ENCODE results near the gene OR8G1. TPM values are rescaled to one million over a fixed set of nuclear protein-coding genes. Genes with fewer than 3 reads are reported as not detected.
"Not testable (repeated sequence)": the region's sequence is repeated elsewhere in the genome, so short reads cannot be mapped to it uniquely, and the experiment has no call there.

OR8G1 gene
- polyA plus RNA-seq, 1 donor (not counting 4 experiments of a cell fraction or from before 2014, with no cell fraction given) = not detected

- H3K36me3 ChIP-seq (ENCODE audit: control insufficient read depth in 2 of 2, extremely low read depth in 1 of 2, insufficient read depth in 2 of 2, low read length in 2 of 2); H2AFZ ChIP-seq (ENCODE audit: control insufficient read depth, low read length); H3K27me3 ChIP-seq (ENCODE audit: control insufficient read depth, extremely low read depth, insufficient read depth, low read length); H3K9me1 ChIP-seq (ENCODE audit: control insufficient read depth, extremely low read depth, insufficient read depth, low read length); H3K9me3 ChIP-seq (ENCODE audit: control insufficient read depth, low read depth, low read length); FAIRE-seq; H3K9ac ChIP-seq (ENCODE audit: control insufficient read depth, extremely low read depth, insufficient read depth, low read length); H3K4me3 ChIP-seq (ENCODE audit: control insufficient read depth in 2 of 3, extremely low read depth in 1 of 3, insufficient read depth in 2 of 3, low read depth in 1 of 3, low read length in 3 of 3); dilution Hi-C loops (cut with MboI; ENCODE audit: extremely low pct_ligation_motif_present, low sequenced_read_pairs); H3K4me2 ChIP-seq (ENCODE audit: control insufficient read depth, extremely low read depth, insufficient read depth, low read depth, low read length); DNase-seq (ENCODE audit: low read depth, low spot score); H3K4me1 ChIP-seq (ENCODE audit: control insufficient read depth, extremely low read depth, insufficient read depth, low read length); H4K20me1 ChIP-seq (ENCODE audit: control insufficient read depth, extremely low read depth, insufficient read depth, low read length); H3K79me2 ChIP-seq (ENCODE audit: control insufficient read depth, insufficient read depth, low read length); H3K27ac ChIP-seq (ENCODE audit: control insufficient read depth, insufficient read depth, low read length): not testable (repeated sequence)
These were observed 30.0 kb downstream of the OR8G1 start for GRCh38 chr11:124270886-124271285.

- H3K4me2 ChIP-seq (ENCODE audit: control insufficient read depth, extremely low read depth, insufficient read depth, low read depth, low read length) = no peak overlapping the region
- no peak overlapping the region for H2AFZ ChIP-seq (ENCODE audit: control insufficient read depth, low read length)
- TF ChIP-seq EZH2 (IDR thresholded peaks at IDR 0.05; ENCODE audit: low read length) (no peak), CTCF (optimal IDR thresholded peaks at IDR 0.05 in 1 of 3, IDR thresholded peaks at IDR 0.05 in 1 of 3, conservative IDR thresholded peaks at IDR 0.05 in 1 of 3; ENCODE audit: extremely low read depth in 1 of 3, insufficient read depth in 2 of 3, low read length in 3 of 3) (no peak)
- no peak overlapping the region for H3K9ac ChIP-seq (ENCODE audit: control insufficient read depth, extremely low read depth, insufficient read depth, low read length)
- H3K9me1 ChIP-seq (ENCODE audit: control insufficient read depth, extremely low read depth, insufficient read depth, low read length) = no peaks in the 10 kb centered on the region
- H3K36me3 ChIP-seq (ENCODE audit: control insufficient read depth in 2 of 2, extremely low read depth in 1 of 2, insufficient read depth in 2 of 2, low read length in 2 of 2) = no peaks in the 10 kb centered on the region
- H4K20me1 ChIP-seq (ENCODE audit: control insufficient read depth, extremely low read depth, insufficient read depth, low read length) = no peaks in the 10 kb centered on the region
- H3K27ac ChIP-seq (ENCODE audit: control insufficient read depth, insufficient read depth, low read length) = no peak overlapping the region
- dilution Hi-C loops (cut with MboI; ENCODE audit: extremely low pct_ligation_motif_present, low sequenced_read_pairs) = no loop called here
- H3K4me3 ChIP-seq (ENCODE audit: control insufficient read depth in 2 of 3, extremely low read depth in 1 of 3, insufficient read depth in 2 of 3, low read depth in 1 of 3, low read length in 3 of 3) = no peak overlapping the region
- H3K9me3 ChIP-seq (ENCODE audit: control insufficient read depth, low read depth, low read length) = no peaks in the 10 kb centered on the region
- H3K79me2 ChIP-seq (ENCODE audit: control insufficient read depth, insufficient read depth, low read length) = no peaks in the 10 kb centered on the region
- FAIRE-seq (no peak), DNase-seq (ENCODE audit: low read depth, low spot score) (no peak)
- H3K4me1 ChIP-seq (ENCODE audit: control insufficient read depth, extremely low read depth, insufficient read depth, low read length) = no peaks in the 10 kb centered on the region
- no peaks in the 10 kb centered on the region for H3K27me3 ChIP-seq (ENCODE audit: control insufficient read depth, extremely low read depth, insufficient read depth, low read length)
These were observed 33.1 kb downstream of the OR8G1 start for GRCh38 chr11:124274000-124274399.

- dilution Hi-C loops (cut with MboI; ENCODE audit: extremely low pct_ligation_motif_present, low sequenced_read_pairs) = no loop called here
- no peaks in the 10 kb centered on the region for H3K9me1 ChIP-seq (ENCODE audit: control insufficient read depth, extremely low read depth, insufficient read depth, low read length)
- H3K27ac ChIP-seq (ENCODE audit: control insufficient read depth, insufficient read depth, low read length) = no peak overlapping the region
- H3K27me3 ChIP-seq (ENCODE audit: control insufficient read depth, extremely low read depth, insufficient read depth, low read length) = no peaks in the 10 kb centered on the region
- no peak overlapping the region for H3K9ac ChIP-seq (ENCODE audit: control insufficient read depth, extremely low read depth, insufficient read depth, low read length)
- no peaks in the 10 kb centered on the region for H4K20me1 ChIP-seq (ENCODE audit: control insufficient read depth, extremely low read depth, insufficient read depth, low read length)
- no peaks in the 10 kb centered on the region for H3K9me3 ChIP-seq (ENCODE audit: control insufficient read depth, low read depth, low read length)
- TF ChIP-seq CTCF (optimal IDR thresholded peaks at IDR 0.05 in 1 of 3, IDR thresholded peaks at IDR 0.05 in 1 of 3, conservative IDR thresholded peaks at IDR 0.05 in 1 of 3; ENCODE audit: extremely low read depth in 1 of 3, insufficient read depth in 2 of 3, low read length in 3 of 3) (no peak), EZH2 (IDR thresholded peaks at IDR 0.05; ENCODE audit: low read length) (no peak)
- no peaks in the 10 kb centered on the region for H3K4me1 ChIP-seq (ENCODE audit: control insufficient read depth, extremely low read depth, insufficient read depth, low read length)
- no peak for DNase-seq (ENCODE audit: low read depth, low spot score)
- H3K36me3 ChIP-seq (ENCODE audit: control insufficient read depth in 2 of 2, extremely low read depth in 1 of 2, insufficient read depth in 2 of 2, low read length in 2 of 2) = no peaks in the 10 kb centered on the region
- no peak for FAIRE-seq
- no peak overlapping the region for H2AFZ ChIP-seq (ENCODE audit: control insufficient read depth, low read length)
- no peak overlapping the region for H3K4me2 ChIP-seq (ENCODE audit: control insufficient read depth, extremely low read depth, insufficient read depth, low read depth, low read length)
- H3K4me3 ChIP-seq (ENCODE audit: control insufficient read depth in 2 of 3, extremely low read depth in 1 of 3, insufficient read depth in 2 of 3, low read depth in 1 of 3, low read length in 3 of 3) = no peak overlapping the region
- H3K79me2 ChIP-seq (ENCODE audit: control insufficient read depth, insufficient read depth, low read length) = no peaks in the 10 kb centered on the region
These were observed 35.2 kb downstream of the OR8G1 start for GRCh38 chr11:124276081-124276480.

All from keratinocyte (primary cell).